H9 (cell line): Measurements from ENCODE around the gene LRRC53. TPM values are rescaled to one million over a fixed set of nuclear protein-coding genes. Genes with fewer than 3 reads are reported as not detected.

Experiments used
- DNase-seq: peaks from one replicate; pipeline ENCODE4 v3.0.0-alpha.2; 2017
- H2AFZ ChIP-seq: one replicate; pipeline ENCODE4 v1.6.1; 2013; ENCODE audit warnings: mild to moderate bottlenecking, low read length, control low read depth, moderate library complexity
- H2AK5ac ChIP-seq: 2 replicates; pipeline ENCODE4 v1.6.1; 2013; ENCODE audit warnings: low read length, control low read depth, mixed read lengths; ENCODE audit not compliant: insufficient read length
- H2BK120ac ChIP-seq: one replicate; pipeline ENCODE4 v1.6.1; 2013; ENCODE audit warnings: low read depth, mild to moderate bottlenecking, low read length, control low read depth, inconsistent platforms; ENCODE audit not compliant: poor library complexity, severe bottlenecking
- H2BK12ac ChIP-seq: 2 replicates; pipeline ENCODE4 v1.6.1; 2013; ENCODE audit warnings: low read length, control low read depth, mixed read lengths, low read depth; ENCODE audit not compliant: insufficient read length
- H2BK15ac ChIP-seq: 2 replicates; pipeline ENCODE4 v1.6.1; 2013; ENCODE audit warnings: low read depth, low read length, control low read depth
- H2BK20ac ChIP-seq: one replicate; pipeline ENCODE4 v1.6.1; 2013; ENCODE audit warnings: low read depth, mild to moderate bottlenecking, low read length, control low read depth, inconsistent platforms; ENCODE audit not compliant: poor library complexity, severe bottlenecking
- H2BK5ac ChIP-seq: 2 replicates; pipeline ENCODE4 v1.6.1; 2013; ENCODE audit warnings: low read length, control low read depth, mixed read lengths; ENCODE audit not compliant: insufficient read length
- H3K14ac ChIP-seq: 2 replicates; pipeline ENCODE4 v1.6.1; 2013; ENCODE audit warnings: low read length, control low read depth; ENCODE audit not compliant: insufficient read depth
- H3K18ac ChIP-seq: 2 replicates; pipeline ENCODE4 v1.6.1; 2013; ENCODE audit warnings: low read depth, mild to moderate bottlenecking, mixed read lengths, low read length, control low read depth; ENCODE audit not compliant: insufficient read length
- H3K23ac ChIP-seq: 2 replicates; pipeline ENCODE4 v1.6.1; 2013; ENCODE audit warnings: low read length, control low read depth, mixed read lengths, low read depth; ENCODE audit not compliant: insufficient read length
- H3K23me2 ChIP-seq: 2 replicates; pipeline ENCODE4 v1.6.1; 2013; ENCODE audit warnings: low read depth, mild to moderate bottlenecking, mixed read lengths, low read length, control low read depth; ENCODE audit not compliant: insufficient read length, poor library complexity, severe bottlenecking
- H3K27ac ChIP-seq: 2 replicates; pipeline ENCODE4 v1.5.1; 2013; ENCODE audit warnings: low read length, control low read depth, mixed read lengths, low read depth; ENCODE audit not compliant: insufficient read length
- H3K27me3 ChIP-seq: 2 replicates; pipeline ENCODE4 v1.6.1; 2013; ENCODE audit warnings: low read length, control low read depth, inconsistent platforms; ENCODE audit not compliant: insufficient read depth
- H3K4ac ChIP-seq: 2 replicates; pipeline ENCODE4 v1.6.1; 2013; ENCODE audit warnings: low read depth, mild to moderate bottlenecking, control low read depth, inconsistent platforms, low read length, moderate library complexity
- H3K4me1 ChIP-seq: 2 replicates; pipeline ENCODE4 v1.6.1; 2013; ENCODE audit warnings: low read length, control low read depth, inconsistent platforms; ENCODE audit not compliant: insufficient read depth
- H3K4me2 ChIP-seq: 2 replicates; pipeline ENCODE4 v1.6.1; 2013; ENCODE audit warnings: low read length, control low read depth, mixed read lengths; ENCODE audit not compliant: insufficient read length, insufficient read depth
- H3K56ac ChIP-seq: 2 replicates; pipeline ENCODE4 v1.6.1; 2013; ENCODE audit warnings: low read depth, mild to moderate bottlenecking, mixed read lengths, low read length, control low read depth; ENCODE audit not compliant: insufficient read length
- H3K79me1 ChIP-seq: 2 replicates; pipeline ENCODE4 v1.6.1; 2013; ENCODE audit warnings: low read depth, mild to moderate bottlenecking, moderate library complexity, low read length, control low read depth, inconsistent platforms; ENCODE audit not compliant: insufficient read depth, poor library complexity, severe bottlenecking
- H3K79me2 ChIP-seq: 2 replicates; pipeline ENCODE4 v1.6.1; 2013; ENCODE audit warnings: low read length, control low read depth, inconsistent platforms; ENCODE audit not compliant: insufficient read depth
- H3K9ac ChIP-seq: 2 replicates; pipeline ENCODE4 v1.6.1; 2013; ENCODE audit warnings: low read length, control low read depth, mixed read lengths; ENCODE audit not compliant: insufficient read length; ENCODE audit errors: extremely low read depth
- H3K9me3 ChIP-seq: one replicate; pipeline ENCODE4 v1.6.1; 2013; ENCODE audit warnings: low read depth, low read length, inconsistent platforms; ENCODE audit not compliant: control insufficient read depth
- H3T11ph ChIP-seq: one replicate; pipeline ENCODE4 v1.6.1; 2013; ENCODE audit warnings: mild to moderate bottlenecking, low read length, control low read depth, inconsistent platforms
- H4K20me1 ChIP-seq: one replicate; pipeline ENCODE4 v1.6.1; 2013; ENCODE audit not compliant: control insufficient read depth, insufficient read length, insufficient read depth
- H4K5ac ChIP-seq: 2 replicates; pipeline ENCODE4 v1.6.1; 2013; ENCODE audit warnings: low read depth, mild to moderate bottlenecking, mixed read lengths, low read length, control low read depth; ENCODE audit not compliant: insufficient read length
- H4K8ac ChIP-seq: replicated peaks from 2 replicates; pipeline ENCODE4 v1.6.1; 2013; ENCODE audit warnings: low read length, control low read depth, mixed read lengths, low read depth; ENCODE audit not compliant: insufficient read length
- H4K91ac ChIP-seq: 2 replicates; pipeline ENCODE4 v1.6.1; 2013; ENCODE audit warnings: low read depth, mild to moderate bottlenecking, moderate library complexity, mixed read lengths, low read length, control low read depth; ENCODE audit not compliant: insufficient read length
- H3K27ac Mint-ChIP-seq, 3 experiments: 2 replicates in 2 of 3; 3 replicates in 1 of 3; pipeline ENCODE4 v1.8.0; 2020 to 2021; ENCODE audit warnings: mixed read lengths in 3 of 3, mild to moderate bottlenecking in 1 of 3, moderate library complexity in 1 of 3
- H3K27me3 Mint-ChIP-seq: 2 replicates; pipeline ENCODE4 v1.8.0; 2021; ENCODE audit warnings: low read depth, mild to moderate bottlenecking, moderate library complexity, mixed read lengths
- H3K36me3 Mint-ChIP-seq, 3 experiments: 2 replicates in 2 of 3; 3 replicates in 1 of 3; pipeline ENCODE4 v1.8.0; 2020 to 2021; ENCODE audit warnings: low read depth in 3 of 3, mixed read lengths in 3 of 3; ENCODE audit not compliant: insufficient read depth in 1 of 3
- H3K4me1 Mint-ChIP-seq, 2 experiments: 2 replicates each; pipeline ENCODE4 v1.8.0; 2020; ENCODE audit warnings: mixed read lengths in 2 of 2
- H3K4me3 Mint-ChIP-seq, 2 experiments: 2 replicates in 1 of 2; 3 replicates in 1 of 2; pipeline ENCODE4 v1.8.0; 2020 to 2021; ENCODE audit warnings: mild to moderate bottlenecking in 2 of 2, mixed read lengths in 2 of 2, moderate library complexity in 1 of 2
- H3K9me3 Mint-ChIP-seq, 2 experiments: 2 replicates in 1 of 2; 3 replicates in 1 of 2; pipeline ENCODE4 v1.8.0; 2020; ENCODE audit warnings: mild to moderate bottlenecking in 2 of 2, mixed read lengths in 2 of 2, moderate library complexity in 1 of 2
- WGBS: extraction: QIAGEN DNeasy Blood & Tissue Kit; methylation state at CpG from one replicate; pipeline ENCODE4 v1.1.7; 2013; ENCODE audit warnings: missing lambda C conversion rate, low lambda C conversion rate, mixed read lengths; ENCODE audit not compliant: insufficient read length; ENCODE audit errors: extremely low coverage; 5-methylcytosine and 5-hydroxymethylcytosine counted together
- total RNA-seq: library from RNA; stranded (reverse); gene quantifications from 2 replicates; pipeline ENCODE4 v1.2.1, GENCODE V29; 2021
- TF ChIP-seq, protein P1 (sequence below): fragments of 200-600 bp; sonication (generic); conservative IDR thresholded peaks from 3 replicates; pipeline ENCODE4 v1.8.0; 2021; ENCODE audit warnings: antibody characterized with exemption, mild to moderate bottlenecking

LRRC53 gene
- total RNA-seq, 1 experiment from 2014 or later = not detected

- Histone ChIP-seq H4K8ac (no peak overlapping the region), H3K79me2 (no peaks in the 10 kb centered on the region)
- H3K27me3 Mint-ChIP-seq = no peaks in the 10 kb centered on the region
Measured at GRCh38 chr1:74513411-74514300, 1.2 kb upstream of the LRRC53 start.

More at GRCh38 chr1:74513411-74514300, 1.2 kb upstream of the LRRC53 start:
- Mint-ChIP-seq H3K36me3 (no peaks in the 10 kb centered on the region), H3K4me3 (no peak overlapping the region), H3K4me1 (peaks cover 3 to 6% of the 10 kb centered on the region in 2 experiments), H3K27ac (no peak overlapping the region), H3K9me3 (no peaks in the 10 kb centered on the region; a peak in 1 of 5 replicates)
- Histone ChIP-seq H2BK15ac (no peak overlapping the region), H3K9ac (no peak overlapping the region), H4K5ac (no peak overlapping the region), H3K4ac (no peak overlapping the region), H3K4me2 (no peak overlapping the region), H3K18ac (no peak overlapping the region), H2AK5ac (no peak overlapping the region), H2BK12ac (no peak overlapping the region), H2BK20ac (no peak overlapping the region), H2BK5ac (no peak overlapping the region), H3K56ac (no peak overlapping the region), H3K23me2 (no peaks in the 10 kb centered on the region), H4K91ac (no peak overlapping the region), H4K20me1 (no peaks in the 10 kb centered on the region), H3K9me3 (no peaks in the 10 kb centered on the region), H3K27ac (no peak overlapping the region), H3K14ac (no peak overlapping the region), H3T11ph (no peak overlapping the region), H3K23ac (no peak overlapping the region), H3K27me3 (no peaks in the 10 kb centered on the region), H2AFZ (no peak overlapping the region), H3K4me1 (no peaks in the 10 kb centered on the region), H3K79me1 (no peaks in the 10 kb centered on the region), H2BK120ac (no peak overlapping the region)
- TF ChIP-seq, protein P1, sequence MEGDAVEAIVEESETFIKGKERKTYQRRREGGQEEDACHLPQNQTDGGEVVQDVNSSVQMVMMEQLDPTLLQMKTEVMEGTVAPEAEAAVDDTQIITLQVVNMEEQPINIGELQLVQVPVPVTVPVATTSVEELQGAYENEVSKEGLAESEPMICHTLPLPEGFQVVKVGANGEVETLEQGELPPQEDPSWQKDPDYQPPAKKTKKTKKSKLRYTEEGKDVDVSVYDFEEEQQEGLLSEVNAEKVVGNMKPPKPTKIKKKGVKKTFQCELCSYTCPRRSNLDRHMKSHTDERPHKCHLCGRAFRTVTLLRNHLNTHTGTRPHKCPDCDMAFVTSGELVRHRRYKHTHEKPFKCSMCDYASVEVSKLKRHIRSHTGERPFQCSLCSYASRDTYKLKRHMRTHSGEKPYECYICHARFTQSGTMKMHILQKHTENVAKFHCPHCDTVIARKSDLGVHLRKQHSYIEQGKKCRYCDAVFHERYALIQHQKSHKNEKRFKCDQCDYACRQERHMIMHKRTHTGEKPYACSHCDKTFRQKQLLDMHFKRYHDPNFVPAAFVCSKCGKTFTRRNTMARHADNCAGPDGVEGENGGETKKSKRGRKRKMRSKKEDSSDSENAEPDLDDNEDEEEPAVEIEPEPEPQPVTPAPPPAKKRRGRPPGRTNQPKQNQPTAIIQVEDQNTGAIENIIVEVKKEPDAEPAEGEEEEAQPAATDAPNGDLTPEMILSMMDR = no peak
- no peak for DNase-seq
- no CpG with 5 or more reads among the region's 8 CpGs for WGBS
